ENCODE measurements around the gene ATG16L1.

The ATG16L1 gene

DNA sequence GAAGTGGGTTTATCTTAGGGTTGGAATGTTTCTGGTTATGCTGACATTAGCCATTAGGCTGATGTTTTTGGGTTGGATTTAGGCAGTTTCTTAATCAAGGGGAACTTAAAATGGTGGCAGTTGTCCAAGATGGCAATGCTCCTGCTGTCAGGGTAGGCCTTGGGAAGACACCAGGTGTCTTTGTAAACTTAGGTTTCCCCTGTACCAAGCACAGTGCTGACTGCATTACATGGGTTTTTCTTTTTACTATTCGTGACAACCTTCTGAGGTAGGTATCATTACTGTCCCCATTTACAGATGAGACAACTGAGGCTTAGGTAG is 528 bp upstream of the ATG16L1 start:
- Histone ChIP-seq H3K27me3 (ENCODE audit: insufficient read depth, low read length) (no peaks in the 10 kb centered on the region), H3K9ac (ENCODE audit: low read length) (peak overlapping the region; percentile 60), H3K27ac (ENCODE audit: low read depth, low read length, poor library complexity, severe bottlenecking) (peak overlapping the region; percentile 64), H3K4me2 (ENCODE audit: low read length) (peak overlapping the region; percentile 65), H3K79me2 (ENCODE audit: insufficient read depth, low read length) (peaks cover 32% of the 10 kb centered on the region), H3F3A (ENCODE audit: insufficient read depth, low read length) (no peaks in the 10 kb centered on the region), H3K36me3 (ENCODE audit: insufficient read depth, low read length) (peaks cover 27% of the 10 kb centered on the region), H4K20me1 (ENCODE audit: insufficient read depth, low read length) (no peaks in the 10 kb centered on the region), H3K9me3 (ENCODE audit: low read length) (no peaks in the 10 kb centered on the region), H3K9me2 (ENCODE audit: low read depth, low read length) (no peaks in the 10 kb centered on the region), H3K4me1 (ENCODE audit: insufficient read depth, low read length, severe bottlenecking) (peaks cover 26% of the 10 kb centered on the region), H2AFZ (ENCODE audit: low read length) (peak overlapping the region; percentile 59), H3K4me3 (ENCODE audit: low read depth, low read length, poor library complexity, severe bottlenecking) (peak overlapping the region; percentile 80)
- TF ChIP-seq, protein P1, sequence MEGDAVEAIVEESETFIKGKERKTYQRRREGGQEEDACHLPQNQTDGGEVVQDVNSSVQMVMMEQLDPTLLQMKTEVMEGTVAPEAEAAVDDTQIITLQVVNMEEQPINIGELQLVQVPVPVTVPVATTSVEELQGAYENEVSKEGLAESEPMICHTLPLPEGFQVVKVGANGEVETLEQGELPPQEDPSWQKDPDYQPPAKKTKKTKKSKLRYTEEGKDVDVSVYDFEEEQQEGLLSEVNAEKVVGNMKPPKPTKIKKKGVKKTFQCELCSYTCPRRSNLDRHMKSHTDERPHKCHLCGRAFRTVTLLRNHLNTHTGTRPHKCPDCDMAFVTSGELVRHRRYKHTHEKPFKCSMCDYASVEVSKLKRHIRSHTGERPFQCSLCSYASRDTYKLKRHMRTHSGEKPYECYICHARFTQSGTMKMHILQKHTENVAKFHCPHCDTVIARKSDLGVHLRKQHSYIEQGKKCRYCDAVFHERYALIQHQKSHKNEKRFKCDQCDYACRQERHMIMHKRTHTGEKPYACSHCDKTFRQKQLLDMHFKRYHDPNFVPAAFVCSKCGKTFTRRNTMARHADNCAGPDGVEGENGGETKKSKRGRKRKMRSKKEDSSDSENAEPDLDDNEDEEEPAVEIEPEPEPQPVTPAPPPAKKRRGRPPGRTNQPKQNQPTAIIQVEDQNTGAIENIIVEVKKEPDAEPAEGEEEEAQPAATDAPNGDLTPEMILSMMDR (IDR thresholded peaks at IDR 0.05; ENCODE audit: low read length) = no peak
- no peak for TF ChIP-seq EZH2 (IDR thresholded peaks at IDR 0.05; ENCODE audit: borderline replicate concordance, low read length)

DNA sequence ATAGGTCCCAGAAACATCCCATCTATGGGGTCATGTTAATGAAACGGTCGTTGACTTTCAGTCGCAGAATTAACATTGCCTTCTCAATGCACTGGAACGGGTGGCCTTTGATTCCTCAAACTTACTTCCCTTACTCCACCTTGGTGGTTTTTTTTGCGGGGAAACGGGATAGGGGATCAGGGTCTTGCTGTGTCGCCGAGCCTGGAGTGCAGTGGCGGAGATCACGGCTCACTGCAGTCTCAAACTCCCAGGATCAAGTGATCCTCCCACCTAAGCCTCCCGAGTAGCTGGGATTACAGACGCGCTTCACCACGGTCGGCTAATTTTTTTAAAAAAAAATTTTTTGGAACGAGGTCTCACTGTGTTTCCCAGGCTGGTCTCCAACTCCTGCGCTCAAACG is 754 bp downstream of the ATG16L1 start:
- no peak for TF ChIP-seq EZH2 (IDR thresholded peaks at IDR 0.05; ENCODE audit: borderline replicate concordance, low read length)
- TF ChIP-seq, protein P1 (IDR thresholded peaks at IDR 0.05; ENCODE audit: low read length) = no peak
- H3K79me2 ChIP-seq (ENCODE audit: insufficient read depth, low read length) = peaks cover 32% of the 10 kb centered on the region
- H4K20me1 ChIP-seq (ENCODE audit: insufficient read depth, low read length) = no peaks in the 10 kb centered on the region
- peaks cover 40% of the 10 kb centered on the region for H3K36me3 ChIP-seq (ENCODE audit: insufficient read depth, low read length)
- H3K9me3 ChIP-seq (ENCODE audit: low read length) = no peaks in the 10 kb centered on the region
- H2AFZ ChIP-seq (ENCODE audit: low read length) = no peak overlapping the region
- H3K9me2 ChIP-seq (ENCODE audit: low read depth, low read length) = no peaks in the 10 kb centered on the region
- peak overlapping the region; percentile 78 for H3K9ac ChIP-seq (ENCODE audit: low read length)
- H3F3A ChIP-seq (ENCODE audit: insufficient read depth, low read length) = no peaks in the 10 kb centered on the region
- H3K4me3 ChIP-seq (ENCODE audit: low read depth, low read length, poor library complexity, severe bottlenecking) = peak overlapping the region; percentile 80
- no peaks in the 10 kb centered on the region for H3K27me3 ChIP-seq (ENCODE audit: insufficient read depth, low read length)
- peaks cover 26% of the 10 kb centered on the region for H3K4me1 ChIP-seq (ENCODE audit: insufficient read depth, low read length, severe bottlenecking)
- no peak overlapping the region for H3K27ac ChIP-seq (ENCODE audit: low read depth, low read length, poor library complexity, severe bottlenecking)
- H3K4me2 ChIP-seq (ENCODE audit: low read length) = peak overlapping the region; percentile 85

DNA sequence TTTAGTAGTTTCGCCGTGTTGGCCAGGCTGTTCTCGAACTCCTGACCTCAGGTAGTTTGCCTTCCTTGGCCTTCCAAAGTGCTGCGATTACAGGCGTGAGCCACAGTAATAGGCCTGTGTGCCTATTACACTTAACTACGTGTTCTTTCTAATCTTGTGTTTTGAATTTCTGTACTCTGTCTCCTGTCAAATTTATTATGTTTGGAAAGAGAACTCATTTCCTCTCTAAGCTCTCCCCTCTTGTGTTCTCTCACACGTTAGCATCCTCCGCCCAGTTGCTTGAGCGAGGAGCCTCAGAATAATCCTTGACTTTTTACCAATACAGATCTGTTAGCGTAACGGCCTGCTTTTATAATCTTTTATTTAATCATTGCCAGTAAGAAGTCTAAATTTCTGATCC is 3.7 kb downstream of the ATG16L1 start:
- Histone ChIP-seq H3K9ac (ENCODE audit: low read length) (no peak overlapping the region), H3K4me2 (ENCODE audit: low read length) (no peak overlapping the region), H3F3A (ENCODE audit: insufficient read depth, low read length) (no peaks in the 10 kb centered on the region), H3K9me3 (ENCODE audit: low read length) (no peaks in the 10 kb centered on the region), H3K4me3 (ENCODE audit: low read depth, low read length, poor library complexity, severe bottlenecking) (no peak overlapping the region), H3K4me1 (ENCODE audit: insufficient read depth, low read length, severe bottlenecking) (peaks cover 26% of the 10 kb centered on the region), H3K9me2 (ENCODE audit: low read depth, low read length) (no peaks in the 10 kb centered on the region), H3K79me2 (ENCODE audit: insufficient read depth, low read length) (peaks cover 32% of the 10 kb centered on the region), H2AFZ (ENCODE audit: low read length) (no peak overlapping the region), H3K27ac (ENCODE audit: low read depth, low read length, poor library complexity, severe bottlenecking) (no peak overlapping the region), H3K27me3 (ENCODE audit: insufficient read depth, low read length) (no peaks in the 10 kb centered on the region), H4K20me1 (ENCODE audit: insufficient read depth, low read length) (no peaks in the 10 kb centered on the region), H3K36me3 (ENCODE audit: insufficient read depth, low read length) (peaks cover 67% of the 10 kb centered on the region)
- TF ChIP-seq, protein P1 (IDR thresholded peaks at IDR 0.05; ENCODE audit: low read length) = no peak
- no peak for TF ChIP-seq EZH2 (IDR thresholded peaks at IDR 0.05; ENCODE audit: borderline replicate concordance, low read length)

Data from OCI-LY1 (cell line).